ENCODE data around the gene BEND6.
"Not testable (repeated sequence)": the region's sequence is repeated elsewhere in the genome, so short reads cannot be mapped to it uniquely, and the experiment has no call there.

BEND6 gene

GRCh38 chr6:56988145-56988544, 33.2 kb downstream of the BEND6 start:
- Histone ChIP-seq H3K36me3 (ENCODE audit: insufficient read depth, low read length) (no peaks in the 10 kb centered on the region), H3K9me3 (replicated peaks; ENCODE audit: low read length) (no peaks in the 10 kb centered on the region), H3K9ac (ENCODE audit: low read depth, low read length) (no peak overlapping the region), H3K4me1 (ENCODE audit: control insufficient read depth, insufficient read depth, low read length) (no peaks in the 10 kb centered on the region), H3K4me2 (ENCODE audit: low read length) (no peak overlapping the region), H3K4me3 (ENCODE audit: low read length) (no peak overlapping the region), H3K27me3 (ENCODE audit: control insufficient read depth, insufficient read depth, low read length) (no peaks in the 10 kb centered on the region)

GRCh38 chr6:56992036-56992435, 37.1 kb downstream of the BEND6 start:
- H3K9ac ChIP-seq (ENCODE audit: low read depth, low read length), result no peak overlapping the region
- H3K27me3 ChIP-seq (ENCODE audit: control insufficient read depth, insufficient read depth, low read length), result no peaks in the 10 kb centered on the region
- no peak overlapping the region for H3K4me3 ChIP-seq (ENCODE audit: low read length)
- no peaks in the 10 kb centered on the region for H3K9me3 ChIP-seq (replicated peaks; ENCODE audit: low read length)
- H3K4me1 ChIP-seq (ENCODE audit: control insufficient read depth, insufficient read depth, low read length), result no peaks in the 10 kb centered on the region
- no peak overlapping the region for H3K4me2 ChIP-seq (ENCODE audit: low read length)
- no peaks in the 10 kb centered on the region for H3K36me3 ChIP-seq (ENCODE audit: insufficient read depth, low read length)

- no peak overlapping the region for H3K9ac ChIP-seq (ENCODE audit: low read depth, low read length)
- H3K9me3 ChIP-seq (replicated peaks; ENCODE audit: low read length), result no peaks in the 10 kb centered on the region
- H3K36me3 ChIP-seq (ENCODE audit: insufficient read depth, low read length), result no peaks in the 10 kb centered on the region
- H3K4me2 ChIP-seq (ENCODE audit: low read length), result no peak overlapping the region
- H3K4me3 ChIP-seq (ENCODE audit: low read length), result no peak overlapping the region
- no peaks in the 10 kb centered on the region for H3K4me1 ChIP-seq (ENCODE audit: control insufficient read depth, insufficient read depth, low read length)
- no peaks in the 10 kb centered on the region for H3K27me3 ChIP-seq (ENCODE audit: control insufficient read depth, insufficient read depth, low read length)
Measured at GRCh38 chr6:56992703-56993102, 37.8 kb downstream of the BEND6 start.

- H3K4me1 ChIP-seq (ENCODE audit: control insufficient read depth, insufficient read depth, low read length), result no peaks in the 10 kb centered on the region
- H3K36me3 ChIP-seq (ENCODE audit: insufficient read depth, low read length), result no peaks in the 10 kb centered on the region
- no peak overlapping the region for H3K4me3 ChIP-seq (ENCODE audit: low read length)
- H3K9ac ChIP-seq (ENCODE audit: low read depth, low read length), result no peak overlapping the region
- no peaks in the 10 kb centered on the region for H3K9me3 ChIP-seq (replicated peaks; ENCODE audit: low read length)
- H3K4me2 ChIP-seq (ENCODE audit: low read length), result no peak overlapping the region
- no peaks in the 10 kb centered on the region for H3K27me3 ChIP-seq (ENCODE audit: control insufficient read depth, insufficient read depth, low read length)
Measured at GRCh38 chr6:56995347-56995902, 40.5 kb downstream of the BEND6 start.

- Histone ChIP-seq H3K9me3 (replicated peaks; ENCODE audit: low read length) (no peaks in the 10 kb centered on the region), H3K27me3 (ENCODE audit: control insufficient read depth, insufficient read depth, low read length) (no peaks in the 10 kb centered on the region), H3K4me2 (ENCODE audit: low read length) (no peak overlapping the region), H3K9ac (ENCODE audit: low read depth, low read length) (no peak overlapping the region), H3K36me3 (ENCODE audit: insufficient read depth, low read length) (no peaks in the 10 kb centered on the region), H3K4me1 (ENCODE audit: control insufficient read depth, insufficient read depth, low read length) (no peaks in the 10 kb centered on the region), H3K4me3 (ENCODE audit: low read length) (no peak overlapping the region)
Measured at GRCh38 chr6:56996401-56996800, 41.5 kb downstream of the BEND6 start.

- Histone ChIP-seq H3K36me3 (ENCODE audit: insufficient read depth, low read length) (no peaks in the 10 kb centered on the region), H3K27me3 (ENCODE audit: control insufficient read depth, insufficient read depth, low read length) (no peaks in the 10 kb centered on the region), H3K4me2 (ENCODE audit: low read length) (no peak overlapping the region), H3K4me3 (ENCODE audit: low read length) (no peak overlapping the region), H3K4me1 (ENCODE audit: control insufficient read depth, insufficient read depth, low read length) (no peaks in the 10 kb centered on the region), H3K9ac (ENCODE audit: low read depth, low read length) (no peak overlapping the region), H3K9me3 (replicated peaks; ENCODE audit: low read length) (no peaks in the 10 kb centered on the region)
Measured at GRCh38 chr6:56999049-56999448, 44.1 kb downstream of the BEND6 start.

- H3K9ac ChIP-seq (ENCODE audit: low read depth, low read length); H3K27me3 ChIP-seq (ENCODE audit: control insufficient read depth, insufficient read depth, low read length); H3K4me1 ChIP-seq (ENCODE audit: control insufficient read depth, insufficient read depth, low read length); H3K4me3 ChIP-seq (ENCODE audit: low read length); H3K9me3 ChIP-seq (replicated peaks; ENCODE audit: low read length); H3K4me2 ChIP-seq (ENCODE audit: low read length); H3K36me3 ChIP-seq (ENCODE audit: insufficient read depth, low read length): not testable (repeated sequence)
Measured at GRCh38 chr6:56999748-57000147, 44.8 kb downstream of the BEND6 start.

GRCh38 chr6:57002197-57002596, 47.3 kb downstream of the BEND6 start:
- Histone ChIP-seq H3K4me2 (ENCODE audit: low read length) (no peak overlapping the region), H3K4me1 (ENCODE audit: control insufficient read depth, insufficient read depth, low read length) (no peaks in the 10 kb centered on the region), H3K9ac (ENCODE audit: low read depth, low read length) (no peak overlapping the region), H3K4me3 (ENCODE audit: low read length) (no peak overlapping the region), H3K27me3 (ENCODE audit: control insufficient read depth, insufficient read depth, low read length) (no peaks in the 10 kb centered on the region), H3K9me3 (replicated peaks; ENCODE audit: low read length) (no peaks in the 10 kb centered on the region), H3K36me3 (ENCODE audit: insufficient read depth, low read length) (no peaks in the 10 kb centered on the region)

- H3K9me3 ChIP-seq (replicated peaks; ENCODE audit: low read length), result no peaks in the 10 kb centered on the region
- no peak overlapping the region for H3K4me2 ChIP-seq (ENCODE audit: low read length)
- H3K36me3 ChIP-seq (ENCODE audit: insufficient read depth, low read length), result no peaks in the 10 kb centered on the region
- no peaks in the 10 kb centered on the region for H3K4me1 ChIP-seq (ENCODE audit: control insufficient read depth, insufficient read depth, low read length)
- H3K27me3 ChIP-seq (ENCODE audit: control insufficient read depth, insufficient read depth, low read length), result no peaks in the 10 kb centered on the region
- no peak overlapping the region for H3K4me3 ChIP-seq (ENCODE audit: low read length)
- no peak overlapping the region for H3K9ac ChIP-seq (ENCODE audit: low read depth, low read length)
Measured at GRCh38 chr6:57004292-57004691, 49.4 kb downstream of the BEND6 start.

- Histone ChIP-seq H3K4me1 (ENCODE audit: control insufficient read depth, insufficient read depth, low read length) (no peaks in the 10 kb centered on the region), H3K9ac (ENCODE audit: low read depth, low read length) (no peak overlapping the region), H3K27me3 (ENCODE audit: control insufficient read depth, insufficient read depth, low read length) (no peaks in the 10 kb centered on the region), H3K4me3 (ENCODE audit: low read length) (no peak overlapping the region), H3K36me3 (ENCODE audit: insufficient read depth, low read length) (no peaks in the 10 kb centered on the region), H3K9me3 (replicated peaks; ENCODE audit: low read length) (no peaks in the 10 kb centered on the region), H3K4me2 (ENCODE audit: low read length) (no peak overlapping the region)
Measured at GRCh38 chr6:57006101-57006500, 51.2 kb downstream of the BEND6 start.

GRCh38 chr6:57008069-57008468, 53.2 kb downstream of the BEND6 start:
- not testable (repeated sequence) for H3K36me3 ChIP-seq (ENCODE audit: insufficient read depth, low read length); H3K9me3 ChIP-seq (replicated peaks; ENCODE audit: low read length); H3K4me3 ChIP-seq (ENCODE audit: low read length); H3K4me1 ChIP-seq (ENCODE audit: control insufficient read depth, insufficient read depth, low read length); H3K27me3 ChIP-seq (ENCODE audit: control insufficient read depth, insufficient read depth, low read length); H3K4me2 ChIP-seq (ENCODE audit: low read length); H3K9ac ChIP-seq (ENCODE audit: low read depth, low read length)

GRCh38 chr6:57013521-57013926, 58.6 kb downstream of the BEND6 start:
- H3K4me1 ChIP-seq (ENCODE audit: control insufficient read depth, insufficient read depth, low read length), result peaks cover 8% of the 10 kb centered on the region
- H3K4me3 ChIP-seq (ENCODE audit: low read length), result no peak overlapping the region
- no peak overlapping the region for H3K4me2 ChIP-seq (ENCODE audit: low read length)
- H3K9me3 ChIP-seq (replicated peaks; ENCODE audit: low read length), result no peaks in the 10 kb centered on the region
- H3K9ac ChIP-seq (ENCODE audit: low read depth, low read length), result no peak overlapping the region
- H3K36me3 ChIP-seq (ENCODE audit: insufficient read depth, low read length), result no peaks in the 10 kb centered on the region
- H3K27me3 ChIP-seq (ENCODE audit: control insufficient read depth, insufficient read depth, low read length), result no peaks in the 10 kb centered on the region
